Tibial nerve (tissue), 3 donors: ENCODE data around the gene ZNF827.

Experiments used
- POLR2A ChIP-seq, 2 donors: fragments of 450-650 bp; IDR thresholded peaks; one replicate each; pipeline ENCODE4 v1.6.1; 2017; ENCODE audit warnings: antibody characterized with exemption in 2 of 2, mild to moderate bottlenecking in 2 of 2, moderate library complexity in 2 of 2
- TF ChIP-seq, protein P1 (sequence below), 5 experiments: fragments of 200-600 bp in 3 of 5; fragments of 450-650 bp in 2 of 5; sonication (generic) in 3 of 5; IDR thresholded peaks; one replicate each; pipeline ENCODE4 v1.5.1; 2016 to 2019; ENCODE audit warnings: antibody characterized with exemption in 5 of 5, mild to moderate bottlenecking in 3 of 5, moderate library complexity in 2 of 5

- TF ChIP-seq, protein P1, sequence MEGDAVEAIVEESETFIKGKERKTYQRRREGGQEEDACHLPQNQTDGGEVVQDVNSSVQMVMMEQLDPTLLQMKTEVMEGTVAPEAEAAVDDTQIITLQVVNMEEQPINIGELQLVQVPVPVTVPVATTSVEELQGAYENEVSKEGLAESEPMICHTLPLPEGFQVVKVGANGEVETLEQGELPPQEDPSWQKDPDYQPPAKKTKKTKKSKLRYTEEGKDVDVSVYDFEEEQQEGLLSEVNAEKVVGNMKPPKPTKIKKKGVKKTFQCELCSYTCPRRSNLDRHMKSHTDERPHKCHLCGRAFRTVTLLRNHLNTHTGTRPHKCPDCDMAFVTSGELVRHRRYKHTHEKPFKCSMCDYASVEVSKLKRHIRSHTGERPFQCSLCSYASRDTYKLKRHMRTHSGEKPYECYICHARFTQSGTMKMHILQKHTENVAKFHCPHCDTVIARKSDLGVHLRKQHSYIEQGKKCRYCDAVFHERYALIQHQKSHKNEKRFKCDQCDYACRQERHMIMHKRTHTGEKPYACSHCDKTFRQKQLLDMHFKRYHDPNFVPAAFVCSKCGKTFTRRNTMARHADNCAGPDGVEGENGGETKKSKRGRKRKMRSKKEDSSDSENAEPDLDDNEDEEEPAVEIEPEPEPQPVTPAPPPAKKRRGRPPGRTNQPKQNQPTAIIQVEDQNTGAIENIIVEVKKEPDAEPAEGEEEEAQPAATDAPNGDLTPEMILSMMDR (IDR thresholded peaks at IDR 0.05): no peak
- TF ChIP-seq POLR2A (IDR thresholded peaks at IDR 0.05): no peak
Measured at GRCh38 chr4:145762719-145763118, 175.9 kb downstream of the ZNF827 start.
